ENCODE measurements around the gene COLGALT1.
A peak's percentile ranks its signal among the peaks of the same experiment; 100 is the strongest.
"Not testable (repeated sequence)": the region's sequence is repeated elsewhere in the genome, so short reads cannot be mapped to it uniquely, and the experiment has no call there.

The COLGALT1 gene

DNA sequence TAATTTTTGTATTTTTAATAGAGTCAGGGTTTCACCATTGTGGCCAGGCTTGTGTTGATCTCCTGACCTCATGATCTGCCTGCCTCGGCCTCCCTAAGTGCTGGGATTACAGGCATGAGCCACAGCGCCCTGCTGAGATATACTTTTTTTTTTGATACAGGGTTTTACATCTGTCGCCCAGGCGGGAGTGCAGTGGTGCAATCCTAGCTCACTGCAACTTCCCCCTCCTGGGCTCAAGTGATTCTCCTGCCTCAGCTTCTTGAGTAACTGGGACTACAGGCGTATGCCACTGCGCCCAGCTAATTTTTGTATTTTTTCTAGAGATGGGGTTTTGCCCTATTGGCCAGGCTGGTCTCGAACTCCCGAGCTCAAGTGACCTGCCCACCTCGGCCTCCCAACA, 2.0 kb downstream of the COLGALT1 start:
- peak overlapping the region; percentile 1 for H3K4me3 ChIP-seq
- DNase-seq (ENCODE audit: low spot score) = no peak

GRCh38 chr19:17560205-17560595, 4.8 kb downstream of the COLGALT1 start:
- no peak for DNase-seq (ENCODE audit: low spot score)
- H3K4me3 ChIP-seq = no peak overlapping the region

More for the DNA sequence above, 2.0 kb downstream of the COLGALT1 start:
- peak overlapping the region in 1 of 2 donors; percentile 36 for H3K27ac ChIP-seq
- no peak for TF ChIP-seq CTCF (IDR thresholded peaks at IDR 0.05)

GRCh38 chr19:17562097-17562496, 6.6 kb downstream of the COLGALT1 start:
- TF ChIP-seq CTCF (IDR thresholded peaks at IDR 0.05) = no peak
- Histone ChIP-seq H3K27ac (no peak overlapping the region), H3K4me3 (no peak overlapping the region)
- DNase-seq (ENCODE audit: low spot score) = no peak

More at GRCh38 chr19:17560205-17560595, 4.8 kb downstream of the COLGALT1 start:
- H3K27ac ChIP-seq = peak overlapping the region in 1 of 2 donors; percentile 23
- no peak for TF ChIP-seq CTCF (IDR thresholded peaks at IDR 0.05)

DNA sequence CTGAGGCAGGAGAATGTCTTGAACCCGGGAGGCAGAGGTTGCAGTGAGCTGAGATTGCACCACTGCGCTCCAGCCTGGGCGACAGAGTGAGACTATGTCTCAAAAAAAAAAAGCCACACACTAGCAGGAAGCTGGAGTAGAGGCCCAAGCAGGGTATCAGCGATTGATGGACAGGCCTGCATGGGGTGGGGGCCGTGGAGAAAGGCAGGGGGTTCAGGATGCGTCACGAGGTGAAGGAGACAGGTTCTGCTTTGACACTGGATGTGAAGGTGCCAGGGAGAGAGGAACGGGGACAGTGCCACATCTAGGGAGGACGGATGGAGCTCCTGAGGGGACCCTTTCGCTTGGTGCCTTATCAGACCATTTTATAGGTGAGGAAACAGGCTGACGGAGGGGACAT, 7.1 kb downstream of the COLGALT1 start:
- no peak overlapping the region for H3K27ac ChIP-seq
- no peak for DNase-seq (ENCODE audit: low spot score)
- H3K4me3 ChIP-seq = no peak overlapping the region
- TF ChIP-seq CTCF (IDR thresholded peaks at IDR 0.05) = no peak

GRCh38 chr19:17564781-17565180, 9.3 kb downstream of the COLGALT1 start:
- TF ChIP-seq CTCF (IDR thresholded peaks at IDR 0.05) = no peak
- H3K4me3 ChIP-seq = no peak overlapping the region
- no peak overlapping the region for H3K27ac ChIP-seq
- no peak for DNase-seq (ENCODE audit: low spot score)

DNA sequence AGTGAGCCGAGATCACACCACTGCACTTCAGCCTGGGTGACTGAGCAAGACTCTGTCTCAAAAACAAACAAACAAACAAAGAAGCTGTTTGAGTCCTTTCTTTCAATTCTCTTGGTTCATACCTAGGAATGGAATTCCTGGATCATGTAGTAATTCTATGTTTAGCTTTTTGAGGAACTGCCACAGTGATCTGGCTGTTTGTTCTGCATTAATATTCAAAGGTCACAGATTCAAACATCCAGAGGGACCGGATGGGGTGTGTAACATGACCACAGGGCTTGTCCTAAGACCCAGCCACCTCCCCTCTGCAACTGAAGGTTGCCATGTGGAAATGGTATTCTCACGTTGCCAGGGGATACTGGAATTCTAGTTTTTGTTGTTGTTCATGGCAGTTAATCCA, 10.2 kb downstream of the COLGALT1 start:
- Histone ChIP-seq H3K27ac (no peak overlapping the region), H3K4me3 (no peak overlapping the region)
- DNase-seq (ENCODE audit: low spot score) = no peak
- TF ChIP-seq CTCF (IDR thresholded peaks at IDR 0.05) = no peak

DNA sequence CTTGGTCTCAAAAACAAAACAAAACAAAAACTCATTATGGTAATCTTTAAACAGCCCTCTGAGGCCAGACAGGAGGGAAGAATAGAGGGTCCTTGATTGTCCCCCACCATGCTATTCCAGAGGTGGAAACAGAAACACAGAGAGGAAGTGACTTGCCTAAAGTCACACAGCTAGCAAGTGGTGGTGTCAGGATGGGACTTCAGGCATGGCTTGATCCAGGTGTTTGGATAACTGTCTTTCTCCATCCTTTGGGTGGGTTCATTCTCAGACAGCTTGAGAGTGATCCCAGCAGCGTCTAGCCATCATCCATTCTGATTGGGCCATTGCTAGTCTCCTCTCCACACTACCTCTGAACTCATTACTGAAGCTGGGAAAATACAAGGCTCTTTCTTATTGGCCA, 12.5 kb downstream of the COLGALT1 start:
- DNase-seq (ENCODE audit: low spot score) = no peak
- H3K4me3 ChIP-seq = no peak overlapping the region
- TF ChIP-seq CTCF (IDR thresholded peaks at IDR 0.05) = no peak
- H3K27ac ChIP-seq = no peak overlapping the region

DNA sequence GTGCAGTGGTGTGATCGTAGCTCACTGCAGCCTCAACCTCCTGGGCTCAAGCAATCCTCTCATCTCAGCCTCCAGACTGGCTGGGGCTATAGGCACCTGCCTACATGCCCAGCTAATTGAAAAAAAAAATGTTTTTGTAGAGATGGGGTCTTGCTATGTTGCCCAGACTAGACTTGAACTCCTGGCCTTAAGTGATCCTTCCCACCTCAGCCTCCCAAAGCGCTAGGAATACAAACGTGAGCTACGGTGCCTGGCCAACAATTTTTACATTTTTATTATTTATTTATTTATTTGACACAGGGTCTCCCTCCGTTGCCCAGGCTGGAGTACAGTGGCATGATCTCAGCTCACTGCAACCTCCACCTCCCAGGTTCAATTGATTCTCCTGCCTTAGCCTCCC, 14.8 kb downstream of the COLGALT1 start:
- not testable (repeated sequence) for H3K4me3 ChIP-seq; DNase-seq (ENCODE audit: low spot score); H3K27ac ChIP-seq
